GM19372 (cell line): ENCODE results near the gene REN.

Experiments
- ATAC-seq: cut with Tn5 transposase; IDR thresholded peaks from one replicate; pipeline ENCODE4 v1.9.1; 2021; ENCODE audit warnings: mild to moderate bottlenecking, low read depth, moderate library complexity; ENCODE audit not compliant: unreplicated experiment

REN gene

DNA sequence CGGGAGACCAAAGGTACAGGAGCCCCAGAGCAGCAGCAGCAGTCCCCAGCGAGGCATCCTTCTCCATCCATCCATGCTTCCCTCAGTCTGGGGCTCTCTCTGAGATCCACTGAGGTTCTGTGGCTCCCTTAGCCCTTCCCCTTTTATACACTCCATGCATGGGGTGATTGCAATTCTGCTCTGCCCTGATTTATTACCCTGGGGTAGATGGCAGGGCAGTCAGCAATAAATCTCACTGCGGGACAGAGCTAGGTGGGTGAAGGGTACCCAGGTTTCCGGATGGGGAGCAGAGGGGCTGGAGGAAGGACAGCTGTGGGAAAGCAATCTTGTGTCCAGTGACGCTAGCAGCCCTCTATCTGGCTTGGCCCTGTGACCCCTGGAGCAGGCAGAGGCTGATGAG, at the start of gene REN:
Gene REN (minus strand): TSS at position 119 of the 400 bp plus-strand sequence. CDS start 44 bp downstream, at position 75.
- no peak for ATAC-seq

DNA sequence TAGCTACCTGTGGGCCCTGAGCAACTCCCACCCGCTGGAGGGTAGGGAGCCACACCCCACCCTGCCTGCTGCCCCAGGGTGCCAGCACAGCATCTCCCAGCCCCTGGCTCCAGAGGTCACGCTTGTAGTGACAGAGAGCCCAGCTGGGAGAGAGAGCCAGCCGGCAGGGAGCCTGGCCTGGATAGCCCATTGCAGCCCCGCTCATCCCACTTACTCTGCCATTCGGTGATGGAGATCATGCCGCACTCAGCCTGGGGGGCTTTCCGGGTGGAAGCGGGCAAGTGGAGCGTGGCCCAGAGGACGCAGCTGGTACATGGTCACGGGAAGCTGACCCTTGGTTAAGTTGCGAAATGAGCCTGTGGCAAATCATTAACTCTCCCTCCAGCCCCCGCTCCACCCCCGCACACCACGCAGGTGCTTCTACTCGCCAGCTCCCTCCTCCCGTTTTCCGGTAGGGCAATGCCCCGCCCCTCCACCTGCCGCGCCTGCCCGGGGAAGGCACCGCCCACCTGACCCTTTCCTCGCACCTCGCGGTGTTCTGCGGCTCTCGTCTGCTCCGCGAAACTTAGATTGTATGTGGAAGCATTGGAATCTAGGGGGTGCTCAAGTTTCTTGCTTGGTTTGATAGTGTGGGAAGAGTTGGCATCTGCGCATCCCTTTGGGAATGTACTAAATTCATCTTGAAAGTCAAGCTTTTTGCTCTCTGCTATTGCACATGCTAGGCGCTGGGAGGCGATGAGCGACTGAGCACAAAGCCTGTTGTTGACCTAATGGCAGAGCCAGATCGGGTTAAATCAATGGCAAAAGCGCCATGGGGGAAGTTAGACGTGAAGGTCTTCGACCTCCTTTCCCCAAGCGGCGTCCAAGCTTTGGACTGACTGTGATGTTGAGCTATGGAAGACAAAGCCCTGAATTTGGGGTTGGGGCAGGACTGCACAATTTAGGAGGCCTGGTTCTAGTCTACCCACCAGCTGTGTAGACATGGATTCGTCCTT, 47.8 kb upstream of the REN start, which contains the start of gene GOLT1A:
Gene GOLT1A (minus strand): TSS at position 321 of the 995 bp plus-strand sequence. CDS start 82 bp downstream, at position 239.
- peak; percentile 76 for ATAC-seq

DNA sequence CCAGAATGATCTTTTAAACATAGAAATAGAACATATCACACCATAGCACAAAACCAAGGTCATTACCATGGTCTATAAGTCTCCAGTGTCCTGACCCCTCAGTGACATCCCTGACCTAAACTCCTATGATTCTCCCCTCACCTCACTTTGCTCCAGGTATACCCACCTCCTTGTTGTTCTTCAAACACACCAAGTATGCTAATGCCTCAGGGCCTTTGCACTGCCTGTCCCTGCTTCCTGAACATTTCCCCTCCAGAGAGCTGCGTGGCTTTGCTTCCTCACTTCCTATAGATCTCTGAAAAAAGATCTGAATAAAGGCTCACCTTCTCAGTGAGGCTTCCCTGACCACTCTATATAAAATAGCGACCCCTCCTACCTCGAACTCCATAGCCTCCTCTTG, 46.6 kb upstream of the REN start:
- no peak for ATAC-seq

DNA sequence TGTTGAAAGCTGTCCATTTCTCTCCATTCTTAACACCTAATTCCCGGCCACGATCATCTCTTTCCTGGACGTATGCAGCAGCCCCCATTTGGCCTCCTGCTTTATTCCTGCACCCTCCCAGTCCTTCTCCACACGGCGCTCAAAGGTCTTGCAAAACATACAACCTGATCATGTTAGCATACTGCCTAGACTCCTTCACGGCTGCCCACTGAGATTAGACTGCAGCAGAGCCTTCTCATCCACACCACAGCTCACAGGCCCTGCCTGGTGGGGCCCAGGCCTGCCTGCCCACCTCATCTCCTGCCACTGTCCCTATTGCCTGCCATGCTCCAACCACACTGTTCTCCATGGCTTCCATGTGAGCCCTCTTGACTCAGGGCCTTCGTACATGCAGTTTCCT, 44.9 kb upstream of the REN start:
- ATAC-seq = no peak

DNA sequence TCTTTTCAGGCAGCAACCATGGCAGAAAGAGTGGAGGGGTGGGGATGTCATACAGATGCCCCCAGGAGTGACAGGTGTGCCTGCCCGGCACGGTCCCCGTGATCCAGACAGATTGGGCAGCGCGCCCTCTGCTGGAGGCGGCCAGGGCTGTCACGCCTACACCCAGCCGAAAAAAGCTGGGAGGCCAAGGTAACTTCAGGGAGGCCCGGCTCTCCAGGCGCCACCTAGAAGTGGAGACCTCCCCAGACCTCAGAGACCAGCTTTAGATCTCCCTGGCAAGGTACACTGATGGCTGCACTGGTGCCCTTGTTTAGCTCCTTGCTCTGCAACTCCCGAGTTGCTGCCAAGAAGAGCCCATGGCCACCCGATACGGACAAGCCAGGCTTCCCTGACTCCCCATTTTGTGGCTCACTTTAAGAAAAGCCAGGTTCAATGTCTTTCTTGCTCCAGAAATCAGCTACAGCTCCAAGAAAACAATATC, 41.0 kb upstream of the REN start:
- no peak for ATAC-seq

DNA sequence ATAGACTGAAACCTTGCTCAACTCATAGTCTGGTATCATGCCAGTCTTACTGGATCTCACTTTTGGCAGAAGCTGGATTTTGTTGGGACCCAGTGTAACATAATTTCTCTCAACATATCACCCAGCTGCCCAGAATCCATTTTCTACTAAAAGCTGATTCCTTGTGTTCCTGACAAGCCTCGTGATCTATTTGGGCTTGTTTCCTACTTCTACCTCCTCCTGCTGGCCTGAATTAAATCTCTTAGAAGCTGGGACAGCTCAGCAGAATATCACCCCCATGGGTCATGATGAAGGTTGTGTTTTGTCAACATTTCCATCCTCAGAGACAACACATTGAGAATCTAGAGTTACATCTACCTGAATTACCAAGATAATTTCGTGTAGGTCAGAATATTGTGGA, 40.0 kb upstream of the REN start:
- no peak for ATAC-seq

DNA sequence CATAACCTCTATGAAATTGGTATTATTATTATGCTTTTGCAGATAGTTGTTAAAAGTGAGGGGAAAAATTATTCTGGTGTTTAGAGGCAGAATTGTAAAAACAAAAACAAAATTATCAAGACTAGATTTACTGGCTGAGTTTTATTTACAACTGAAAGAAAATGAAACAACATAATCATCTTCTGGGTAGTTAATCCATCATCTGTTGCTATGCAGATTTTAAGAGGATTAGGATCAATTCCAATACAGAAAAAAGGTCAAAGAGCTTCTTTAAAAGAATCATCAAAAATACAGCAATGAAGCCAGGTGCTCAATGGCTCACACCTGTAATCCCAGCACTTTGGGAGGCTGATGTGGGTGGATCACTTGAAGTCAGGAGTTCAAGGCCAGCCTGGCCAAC, 39.3 kb upstream of the REN start:
- no peak for ATAC-seq

DNA sequence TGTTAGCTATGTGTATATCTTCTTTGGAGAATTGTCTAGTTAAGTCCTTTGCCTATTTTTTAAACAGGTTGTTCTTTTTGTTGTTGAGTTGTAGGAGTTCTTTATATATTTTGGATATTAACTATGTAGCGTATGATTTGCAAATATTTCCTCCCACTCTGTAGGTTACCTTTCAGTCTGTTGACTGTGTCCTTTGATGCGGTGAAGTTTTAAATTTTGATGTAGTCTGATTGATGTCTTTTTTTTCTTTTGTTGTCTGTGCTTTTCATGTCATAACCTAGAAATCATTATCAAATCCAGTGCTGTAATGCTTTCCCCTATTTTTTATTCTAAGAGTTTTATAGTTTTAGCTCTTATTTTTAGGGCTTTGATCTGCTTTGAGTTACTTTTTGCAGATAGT, 38.8 kb upstream of the REN start:
- no peak for ATAC-seq

DNA sequence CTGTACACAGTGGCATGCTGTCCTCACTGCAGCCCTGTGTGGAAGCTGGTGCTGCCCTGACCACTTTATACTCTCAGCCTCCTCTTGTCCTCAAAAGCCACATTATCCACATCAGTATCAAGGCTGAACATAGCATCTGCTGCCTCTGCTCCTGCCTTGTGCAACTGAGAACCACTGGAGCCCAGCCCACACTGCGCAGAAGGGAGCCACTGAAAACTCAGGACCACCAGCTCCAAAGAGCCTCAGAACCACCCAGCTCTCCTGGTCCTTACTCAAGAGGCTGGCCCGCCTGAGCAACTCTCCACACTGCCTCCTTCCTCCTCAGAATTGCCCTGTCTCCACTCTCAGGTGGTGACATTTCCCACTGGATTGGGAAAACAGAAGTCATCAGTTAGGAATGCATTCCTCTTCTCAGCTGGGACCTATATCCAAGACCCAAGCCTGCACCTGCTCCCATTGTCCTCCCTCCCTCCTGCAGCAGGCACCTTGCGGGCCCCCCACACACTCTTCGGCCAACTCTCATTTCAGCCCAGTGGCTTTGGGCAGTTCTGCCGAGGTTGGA, 37.1 kb upstream of the REN start:
- no peak for ATAC-seq

DNA sequence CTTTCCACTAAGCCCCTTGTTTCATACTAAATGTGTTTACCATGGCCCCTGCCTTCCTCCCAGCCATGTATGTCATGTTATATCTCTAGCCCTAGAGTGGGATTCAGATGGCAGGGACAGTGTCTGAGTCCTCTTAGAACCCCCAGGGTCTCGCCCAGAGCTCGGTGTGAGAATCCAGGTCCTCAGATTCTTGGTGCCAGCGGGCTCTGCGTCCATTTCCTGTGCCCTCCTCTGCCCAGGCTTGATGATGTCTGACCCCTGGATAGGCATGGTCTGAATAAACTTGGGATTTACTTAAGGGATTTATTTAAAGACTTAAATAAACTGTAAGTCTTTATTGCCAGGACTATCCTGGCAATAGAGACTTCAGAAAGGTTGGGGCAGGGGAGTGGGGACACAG, 36.3 kb upstream of the REN start:
- ATAC-seq = no peak

DNA sequence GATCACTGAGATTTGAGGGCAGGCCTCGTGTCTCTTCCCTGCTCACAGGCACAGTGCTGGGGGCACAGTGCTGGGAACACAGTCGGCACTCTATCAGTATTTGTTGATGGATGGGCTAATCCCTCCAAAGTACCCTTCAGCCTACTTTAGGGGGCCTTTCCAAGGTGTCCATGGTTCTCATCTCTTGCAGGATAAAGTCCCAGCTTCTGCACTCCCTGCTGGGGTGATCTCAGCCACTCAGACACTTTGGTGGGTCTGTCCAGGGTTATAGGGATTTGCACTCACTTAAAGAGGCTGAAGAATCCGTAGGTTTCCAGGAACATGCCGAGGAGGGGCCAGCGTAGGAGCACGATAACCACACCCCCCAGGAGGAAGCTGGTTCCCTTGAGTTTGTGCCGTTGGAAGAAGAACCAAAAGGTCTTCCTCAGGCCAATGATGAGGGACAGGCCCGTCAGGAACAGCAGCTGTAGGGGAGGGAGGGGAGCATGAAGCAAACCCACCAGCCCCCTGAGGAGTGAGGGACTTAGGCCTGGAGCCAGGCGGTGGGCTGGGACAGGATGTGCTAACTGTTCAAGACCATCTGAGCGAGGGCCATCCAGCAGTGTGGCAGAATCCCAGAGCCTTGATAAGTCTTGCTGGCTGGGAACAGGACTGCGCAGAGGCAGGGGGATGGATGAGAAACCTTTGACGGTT, 35.4 kb upstream of the REN start:
- ATAC-seq = no peak

DNA sequence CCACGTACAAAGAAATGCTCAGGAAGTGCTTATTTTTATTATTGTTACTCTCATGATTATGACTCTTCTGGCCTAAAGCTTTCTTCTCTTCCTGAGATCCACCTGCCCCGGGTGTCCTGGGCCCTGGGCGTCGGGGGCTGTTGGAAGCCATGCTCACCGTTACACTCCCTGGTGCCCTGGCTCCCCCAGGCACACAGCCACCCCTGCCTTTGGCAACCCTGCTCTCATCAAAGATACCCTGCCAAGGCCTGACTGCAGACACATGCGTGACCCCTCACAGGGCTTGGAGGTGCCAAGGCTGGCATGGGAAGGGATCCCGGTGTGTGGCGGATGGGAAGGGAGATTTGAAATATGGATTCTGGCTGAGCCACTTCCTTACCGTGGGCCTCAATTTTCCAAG, 33.4 kb upstream of the REN start:
- no peak for ATAC-seq

DNA sequence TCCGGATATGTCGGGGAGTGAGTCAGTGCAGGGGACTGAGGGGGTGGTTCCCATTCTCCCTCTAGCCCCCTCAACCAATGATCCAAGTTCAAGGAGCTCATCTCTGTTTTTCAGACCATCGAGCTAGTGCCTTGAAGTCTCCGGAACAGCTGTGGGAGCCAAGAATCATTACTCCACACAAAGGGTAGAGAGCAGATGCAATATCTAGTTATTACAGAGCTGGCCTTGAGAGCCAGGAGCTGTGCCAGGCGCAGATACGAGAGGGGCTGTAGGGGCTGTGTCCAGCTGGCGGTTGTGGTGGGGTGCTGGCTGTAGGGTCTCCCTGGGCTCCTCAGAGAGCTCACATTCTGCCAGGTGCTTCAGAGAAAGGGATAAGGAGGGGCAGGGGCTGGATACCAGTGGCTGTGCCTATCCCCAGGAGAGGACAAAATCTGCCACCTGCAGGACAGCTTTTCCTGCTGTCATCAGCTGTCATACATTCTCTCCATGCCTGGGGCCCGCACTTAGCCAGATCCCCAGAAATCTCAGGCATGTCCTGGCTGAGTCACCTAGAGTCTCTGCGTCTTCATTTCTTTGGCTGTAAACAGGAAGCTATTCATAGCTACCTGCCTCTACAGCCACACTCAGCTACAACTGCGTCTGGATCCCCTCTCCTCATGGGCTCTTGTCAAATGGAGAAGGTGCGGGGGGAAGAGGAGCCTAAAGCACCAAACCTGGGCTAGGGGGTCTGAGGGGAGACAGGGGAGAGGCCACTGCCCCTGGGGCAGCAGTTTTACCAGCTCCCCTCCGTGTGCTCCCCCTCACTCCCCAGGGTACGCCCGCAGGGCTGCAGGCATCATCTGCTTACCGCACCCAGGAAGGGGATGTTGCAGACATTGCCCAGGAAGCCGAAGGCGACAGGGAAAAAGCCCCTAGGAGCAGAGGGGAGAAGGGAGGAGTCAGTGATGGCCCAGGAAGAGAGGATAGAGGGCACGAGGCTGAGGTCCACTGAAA, 32.5 kb upstream of the REN start:
- no peak for ATAC-seq

DNA sequence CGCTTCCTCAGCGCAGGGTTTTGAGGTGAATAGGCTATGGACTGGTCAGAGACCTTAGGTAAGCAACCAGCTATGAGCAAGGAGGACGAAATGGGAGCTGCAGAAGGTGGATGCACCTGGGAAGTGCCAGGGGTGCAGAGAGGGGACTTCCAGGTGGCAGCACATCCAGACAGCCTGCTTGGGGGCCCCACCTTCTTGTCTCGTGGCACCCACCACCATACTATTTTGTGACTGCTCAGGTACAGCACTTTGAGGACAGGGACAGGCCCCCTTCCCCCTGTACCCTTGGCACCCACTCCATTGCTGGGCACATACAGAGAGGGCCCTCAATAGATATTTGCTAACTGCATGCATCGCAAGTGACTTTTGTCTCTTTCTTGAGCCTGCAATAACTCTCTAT, 30.9 kb upstream of the REN start:
- no peak for ATAC-seq

DNA sequence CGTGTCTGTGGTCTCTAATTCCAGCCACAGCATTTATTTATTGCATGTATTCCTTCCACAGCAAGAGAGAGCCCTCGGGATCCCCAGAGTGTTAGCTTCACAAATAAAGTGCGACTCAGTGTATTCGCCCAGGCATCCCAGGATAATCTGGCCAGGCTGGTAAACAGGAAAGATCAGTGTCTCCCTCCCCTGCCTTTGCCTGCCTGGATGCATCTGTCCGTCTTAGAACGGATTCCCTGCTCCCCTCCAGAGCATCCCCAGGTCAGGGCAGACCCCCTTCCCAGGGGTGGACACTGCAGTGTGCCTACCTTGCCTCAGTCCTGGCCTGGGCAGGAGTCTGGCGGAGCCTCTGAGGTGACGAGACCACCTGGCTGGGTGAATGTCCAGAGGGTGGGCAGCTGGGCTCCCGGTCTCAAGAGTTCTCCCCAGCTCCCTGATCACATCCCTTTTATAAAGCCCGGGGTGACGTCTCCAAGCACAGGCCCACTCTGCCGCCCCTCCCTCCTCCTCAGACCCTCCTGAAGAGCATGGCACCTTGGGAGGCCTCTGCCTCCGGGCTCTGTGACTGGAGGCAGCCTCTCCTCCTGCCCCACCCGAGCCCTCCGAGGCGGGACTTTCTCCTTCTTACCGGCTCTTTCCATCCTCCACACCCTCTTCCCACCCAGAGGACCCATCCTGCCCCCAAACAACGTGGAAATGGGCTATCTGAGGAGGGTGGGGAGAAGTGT, 30.1 kb upstream of the REN start, which contains the start of gene KISS1:
Gene KISS1 (minus strand): TSS at position 424 of the 728 bp plus-strand sequence. CDS start 3,615 bp downstream, outside the sequence.
- ATAC-seq = no peak

DNA sequence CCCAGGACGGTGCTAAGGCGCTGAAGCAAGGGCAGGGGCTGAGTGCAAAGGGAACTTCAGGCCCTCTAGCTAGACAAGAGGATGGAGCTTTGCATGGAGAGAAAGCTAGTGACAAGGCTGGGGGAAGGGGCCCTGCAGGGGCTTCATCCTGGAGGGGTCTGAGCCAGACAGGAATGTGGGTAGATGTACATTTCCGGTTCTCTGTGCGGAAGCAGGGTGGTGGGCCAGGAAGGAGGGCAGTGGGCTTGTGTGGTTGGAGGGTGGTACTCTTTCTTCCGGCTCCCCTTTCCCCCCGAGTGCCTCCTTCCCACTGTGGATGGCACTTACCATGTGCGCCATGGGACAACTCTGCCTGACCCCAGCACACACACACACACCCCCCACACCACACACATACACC, 28.6 kb upstream of the REN start:
- ATAC-seq = no peak

DNA sequence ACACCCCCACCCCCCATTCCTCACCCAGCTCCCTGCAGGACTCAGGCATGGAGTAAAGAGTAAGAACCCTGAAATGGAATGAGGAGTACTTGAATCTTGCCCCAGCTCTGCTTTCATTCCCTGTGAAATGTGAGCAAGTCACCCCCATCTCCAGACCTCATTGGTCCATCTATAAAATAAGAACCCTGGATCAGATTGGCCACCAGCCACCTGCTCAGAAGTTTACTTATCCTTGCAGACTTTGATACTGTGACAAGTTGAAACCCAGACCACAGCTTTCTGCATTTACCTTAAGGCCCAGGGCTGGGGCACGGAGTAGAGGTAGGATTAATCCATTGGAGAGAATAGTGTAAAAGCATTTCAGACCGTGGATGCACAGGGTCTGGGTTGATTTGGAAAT, 27.9 kb upstream of the REN start:
- ATAC-seq = no peak

DNA sequence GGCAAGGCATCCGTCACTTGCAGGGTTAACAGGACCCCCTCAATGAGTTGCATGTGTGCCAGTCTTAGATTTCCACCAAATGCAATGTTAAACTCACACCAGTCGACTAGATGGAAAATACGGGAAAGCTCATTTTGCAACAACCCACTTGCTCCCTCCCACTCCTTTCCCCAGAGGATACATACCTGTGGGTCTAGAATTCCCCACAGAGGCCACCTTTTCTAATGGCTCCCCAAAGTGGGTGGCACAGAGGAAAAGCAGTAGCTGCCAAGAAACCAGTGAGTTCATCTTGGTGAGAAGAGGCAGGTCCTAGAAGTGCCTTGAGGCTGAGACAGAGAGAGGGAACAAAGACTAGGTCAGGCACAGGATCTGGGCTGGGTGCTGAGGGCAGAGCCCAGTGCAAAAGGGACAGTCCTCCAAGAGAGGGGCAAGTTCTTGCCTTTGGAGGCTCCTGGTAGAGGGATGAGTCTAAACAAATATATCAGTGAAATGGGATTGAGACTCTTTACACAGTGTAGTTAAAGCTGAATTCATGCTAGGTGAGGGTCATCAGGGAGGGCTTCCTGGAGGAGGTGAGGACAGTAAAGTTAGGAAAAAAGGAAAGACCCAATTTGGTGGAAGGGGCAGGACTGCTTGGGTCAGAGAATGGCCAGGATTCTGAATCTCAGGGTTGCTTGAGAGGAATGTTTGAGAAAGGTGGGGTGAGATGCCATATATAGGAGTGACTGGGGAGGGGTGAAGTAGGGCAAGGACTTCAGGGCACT, 26.6 kb upstream of the REN start:
- no peak for ATAC-seq
